Lower lobe of right lung (tissue), 2 donors: ENCODE data around the gene ANKFN1. TPM values are rescaled to one million over a fixed set of nuclear protein-coding genes. Genes with fewer than 3 reads are reported as not detected.

ENCODE experiments used
- ATAC-seq, 2 donors: fragments of 200-7000 bp; cut with Tn5 transposase; one replicate each; pipeline ENCODE4 v1.9.1; 2020 to 2022; ENCODE audit warnings: mild to moderate bottlenecking in 2 of 2, moderate library complexity in 2 of 2
- DNase-seq: peaks from one replicate; pipeline ENCODE4 v3.0.0-alpha.2; 2020
- H3K27ac ChIP-seq: fragments of 200-600 bp; one replicate; pipeline ENCODE4 v1.8.0; 2022
- H3K27me3 ChIP-seq: fragments of 200-600 bp; one replicate; pipeline ENCODE4 v1.8.0; 2022; ENCODE audit warnings: low read depth
- H3K36me3 ChIP-seq: fragments of 200-600 bp; one replicate; pipeline ENCODE4 v1.8.0; 2022; ENCODE audit warnings: mild to moderate bottlenecking
- H3K4me1 ChIP-seq: fragments of 200-600 bp; one replicate; pipeline ENCODE4 v1.8.0; 2022
- H3K4me3 ChIP-seq: fragments of 200-600 bp; one replicate; pipeline ENCODE4 v1.8.0; 2022; ENCODE audit warnings: mild to moderate bottlenecking
- H3K9me3 ChIP-seq: fragments of 200-600 bp; one replicate; pipeline ENCODE4 v1.8.0; 2022
- intact Hi-C: fragments of 100-400 bp; cut with DNase I; formaldehyde crosslinking; loops from one replicate; pipeline ENCODE4 v1.11.0; 2022
- total RNA-seq: library from RNA; stranded (reverse); fragmentation: NEBNext Ultra II Directional; extraction: Animal tissue kit (Norgen Biotek cat#: 25700); gene quantifications from one replicate; pipeline ENCODE4 v1.2.1, GENCODE V29; 2021
- TF ChIP-seq, protein P1 (sequence below): fragments of 200-600 bp; IDR thresholded peaks from one replicate; pipeline ENCODE4 v1.8.0; 2022; ENCODE audit warnings: antibody characterized with exemption, mild to moderate bottlenecking
- donor health status: DM: no; HTN: yes; CAD: no; lungs with severe emphysema.

Gene ANKFN1
- total RNA-seq, 1 donor from 2014 or later: 4.3 TPM

GRCh38 chr17:56146534-56146933, 6.7 kb upstream of the ANKFN1 start:
- H3K36me3 ChIP-seq: no peaks in the 10 kb centered on the region
- no peak overlapping the region for H3K4me3 ChIP-seq
- DNase-seq: no peak
- no peaks in the 10 kb centered on the region for H3K9me3 ChIP-seq
- intact Hi-C loops: no loop called here
- no peaks in the 10 kb centered on the region for H3K27me3 ChIP-seq
- H3K4me1 ChIP-seq: no peaks in the 10 kb centered on the region
- H3K27ac ChIP-seq: no peak overlapping the region
- TF ChIP-seq, protein P1, sequence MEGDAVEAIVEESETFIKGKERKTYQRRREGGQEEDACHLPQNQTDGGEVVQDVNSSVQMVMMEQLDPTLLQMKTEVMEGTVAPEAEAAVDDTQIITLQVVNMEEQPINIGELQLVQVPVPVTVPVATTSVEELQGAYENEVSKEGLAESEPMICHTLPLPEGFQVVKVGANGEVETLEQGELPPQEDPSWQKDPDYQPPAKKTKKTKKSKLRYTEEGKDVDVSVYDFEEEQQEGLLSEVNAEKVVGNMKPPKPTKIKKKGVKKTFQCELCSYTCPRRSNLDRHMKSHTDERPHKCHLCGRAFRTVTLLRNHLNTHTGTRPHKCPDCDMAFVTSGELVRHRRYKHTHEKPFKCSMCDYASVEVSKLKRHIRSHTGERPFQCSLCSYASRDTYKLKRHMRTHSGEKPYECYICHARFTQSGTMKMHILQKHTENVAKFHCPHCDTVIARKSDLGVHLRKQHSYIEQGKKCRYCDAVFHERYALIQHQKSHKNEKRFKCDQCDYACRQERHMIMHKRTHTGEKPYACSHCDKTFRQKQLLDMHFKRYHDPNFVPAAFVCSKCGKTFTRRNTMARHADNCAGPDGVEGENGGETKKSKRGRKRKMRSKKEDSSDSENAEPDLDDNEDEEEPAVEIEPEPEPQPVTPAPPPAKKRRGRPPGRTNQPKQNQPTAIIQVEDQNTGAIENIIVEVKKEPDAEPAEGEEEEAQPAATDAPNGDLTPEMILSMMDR: no peak
- no peak for ATAC-seq

DNA sequence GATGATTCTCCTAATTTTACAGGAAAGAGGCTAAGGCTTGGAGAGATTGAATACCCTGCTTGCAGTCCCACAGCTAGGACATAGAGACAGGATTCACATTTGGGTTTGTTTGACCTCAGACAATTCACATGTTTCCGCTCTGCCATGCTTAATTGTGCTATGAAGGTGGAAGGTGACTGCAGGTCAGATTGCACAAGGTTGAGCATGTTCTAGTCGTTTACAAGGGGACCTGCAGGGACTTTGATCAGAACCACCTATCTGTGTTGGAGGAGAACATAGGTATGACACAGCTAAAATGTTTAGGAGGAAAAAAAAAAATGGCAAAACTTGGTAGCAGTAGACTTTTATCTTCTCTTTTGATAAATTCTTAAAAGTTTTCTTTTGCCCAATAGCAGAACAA, 4.9 kb upstream of the ANKFN1 start:
- intact Hi-C loops: no loop called here
- H3K27ac ChIP-seq: no peak overlapping the region

GRCh38 chr17:56149266-56150036, 3.8 kb upstream of the ANKFN1 start:
- ATAC-seq (no peak), DNase-seq (no peak)
- Histone ChIP-seq H3K27ac (no peak overlapping the region), H3K4me3 (no peak overlapping the region), H3K9me3 (no peaks in the 10 kb centered on the region), H3K36me3 (no peaks in the 10 kb centered on the region), H3K4me1 (no peaks in the 10 kb centered on the region), H3K27me3 (no peaks in the 10 kb centered on the region)
- TF ChIP-seq, protein P1: no peak
- intact Hi-C loops: no loop called here

More for the DNA sequence above, 4.9 kb upstream of the ANKFN1 start:
- Histone ChIP-seq H3K4me1 (no peaks in the 10 kb centered on the region), H3K27me3 (no peaks in the 10 kb centered on the region), H3K36me3 (no peaks in the 10 kb centered on the region), H3K4me3 (no peak overlapping the region), H3K9me3 (no peaks in the 10 kb centered on the region)
- ATAC-seq: no peak
- DNase-seq: no peak
- TF ChIP-seq, protein P1: no peak

DNA sequence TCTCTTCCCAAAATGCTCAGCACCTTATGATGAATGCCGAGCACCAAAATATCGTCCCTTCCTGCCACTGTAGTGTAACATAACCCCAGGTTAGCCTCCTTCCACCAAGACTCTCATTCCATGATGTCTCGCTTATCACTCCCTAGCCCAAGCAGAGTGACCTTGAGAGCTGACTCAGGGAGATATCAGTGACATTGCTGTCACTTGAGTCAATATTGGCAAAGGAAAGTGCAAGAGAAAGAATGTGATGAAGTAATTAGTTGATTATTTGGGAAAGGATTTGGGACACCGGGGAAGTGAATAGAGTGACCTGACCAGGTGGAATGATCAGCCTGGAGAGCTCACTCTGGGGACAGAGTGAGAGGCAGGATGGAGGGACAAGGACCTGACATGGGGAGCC, 2.6 kb upstream of the ANKFN1 start:
- TF ChIP-seq, protein P1: no peak

GRCh38 chr17:56157845-56158244, 4.6 kb downstream of the ANKFN1 start:
- TF ChIP-seq, protein P1: no peak
- intact Hi-C loops: no loop called here

More for the DNA sequence above, 2.6 kb upstream of the ANKFN1 start:
- H3K4me3 ChIP-seq: no peak overlapping the region
- DNase-seq (no peak), ATAC-seq (no peak)
- no peaks in the 10 kb centered on the region for H3K4me1 ChIP-seq
- no peak overlapping the region for H3K27ac ChIP-seq
- H3K9me3 ChIP-seq: no peaks in the 10 kb centered on the region
- H3K27me3 ChIP-seq: no peaks in the 10 kb centered on the region
- intact Hi-C loops: no loop called here
- no peaks in the 10 kb centered on the region for H3K36me3 ChIP-seq

More at GRCh38 chr17:56157845-56158244, 4.6 kb downstream of the ANKFN1 start:
- H3K36me3 ChIP-seq: no peaks in the 10 kb centered on the region
- DNase-seq (no peak), ATAC-seq (no peak)
- no peak overlapping the region for H3K27ac ChIP-seq
- H3K4me1 ChIP-seq: no peaks in the 10 kb centered on the region
- no peaks in the 10 kb centered on the region for H3K27me3 ChIP-seq
- H3K4me3 ChIP-seq: no peak overlapping the region
- no peaks in the 10 kb centered on the region for H3K9me3 ChIP-seq
